Astrocyte of the spinal cord (primary cell): ENCODE measurements around the gene PTPN6.
A peak's percentile ranks its signal among the peaks of the same experiment; 100 is the strongest.

Experiments used
- DNase-seq: peaks from one replicate; pipeline ENCODE4 v3.0.0; 2011; ENCODE audit warnings: low read depth, low spot score
- H3K4me3 ChIP-seq: 2 replicates; pipeline ENCODE4 v1.5.1; 2011; ENCODE audit warnings: low read depth, mild to moderate bottlenecking, low read length, moderate library complexity
- in situ Hi-C: cut with HindIII; loops from 2 replicates; pipeline ENCODE4 v1.10.0; 2017; ENCODE audit warnings: low sequenced_read_pairs
- TF ChIP-seq, protein P1 (sequence below): IDR thresholded peaks from 2 replicates; pipeline ENCODE4 v1.5.1; 2012; ENCODE audit warnings: low read depth, mild to moderate bottlenecking, low read length, inconsistent platforms

The PTPN6 gene

GRCh38 chr12:6936636-6937480 lies 14.3 kb upstream of the PTPN6 start:
- H3K4me3 ChIP-seq, result peak overlapping the region; percentile 50
- TF ChIP-seq, protein P1, sequence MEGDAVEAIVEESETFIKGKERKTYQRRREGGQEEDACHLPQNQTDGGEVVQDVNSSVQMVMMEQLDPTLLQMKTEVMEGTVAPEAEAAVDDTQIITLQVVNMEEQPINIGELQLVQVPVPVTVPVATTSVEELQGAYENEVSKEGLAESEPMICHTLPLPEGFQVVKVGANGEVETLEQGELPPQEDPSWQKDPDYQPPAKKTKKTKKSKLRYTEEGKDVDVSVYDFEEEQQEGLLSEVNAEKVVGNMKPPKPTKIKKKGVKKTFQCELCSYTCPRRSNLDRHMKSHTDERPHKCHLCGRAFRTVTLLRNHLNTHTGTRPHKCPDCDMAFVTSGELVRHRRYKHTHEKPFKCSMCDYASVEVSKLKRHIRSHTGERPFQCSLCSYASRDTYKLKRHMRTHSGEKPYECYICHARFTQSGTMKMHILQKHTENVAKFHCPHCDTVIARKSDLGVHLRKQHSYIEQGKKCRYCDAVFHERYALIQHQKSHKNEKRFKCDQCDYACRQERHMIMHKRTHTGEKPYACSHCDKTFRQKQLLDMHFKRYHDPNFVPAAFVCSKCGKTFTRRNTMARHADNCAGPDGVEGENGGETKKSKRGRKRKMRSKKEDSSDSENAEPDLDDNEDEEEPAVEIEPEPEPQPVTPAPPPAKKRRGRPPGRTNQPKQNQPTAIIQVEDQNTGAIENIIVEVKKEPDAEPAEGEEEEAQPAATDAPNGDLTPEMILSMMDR, result no peak
- in situ Hi-C loops, result no loop called here
- DNase-seq, result no peak

- H3K4me3 ChIP-seq, result peak overlapping the region; percentile 50
- DNase-seq, result peak; percentile 95
- TF ChIP-seq, protein P1, result peak; percentile 97
- in situ Hi-C loops, result no loop called here
Observed at GRCh38 chr12:6937481-6938352, 13.4 kb upstream of the PTPN6 start.

DNA sequence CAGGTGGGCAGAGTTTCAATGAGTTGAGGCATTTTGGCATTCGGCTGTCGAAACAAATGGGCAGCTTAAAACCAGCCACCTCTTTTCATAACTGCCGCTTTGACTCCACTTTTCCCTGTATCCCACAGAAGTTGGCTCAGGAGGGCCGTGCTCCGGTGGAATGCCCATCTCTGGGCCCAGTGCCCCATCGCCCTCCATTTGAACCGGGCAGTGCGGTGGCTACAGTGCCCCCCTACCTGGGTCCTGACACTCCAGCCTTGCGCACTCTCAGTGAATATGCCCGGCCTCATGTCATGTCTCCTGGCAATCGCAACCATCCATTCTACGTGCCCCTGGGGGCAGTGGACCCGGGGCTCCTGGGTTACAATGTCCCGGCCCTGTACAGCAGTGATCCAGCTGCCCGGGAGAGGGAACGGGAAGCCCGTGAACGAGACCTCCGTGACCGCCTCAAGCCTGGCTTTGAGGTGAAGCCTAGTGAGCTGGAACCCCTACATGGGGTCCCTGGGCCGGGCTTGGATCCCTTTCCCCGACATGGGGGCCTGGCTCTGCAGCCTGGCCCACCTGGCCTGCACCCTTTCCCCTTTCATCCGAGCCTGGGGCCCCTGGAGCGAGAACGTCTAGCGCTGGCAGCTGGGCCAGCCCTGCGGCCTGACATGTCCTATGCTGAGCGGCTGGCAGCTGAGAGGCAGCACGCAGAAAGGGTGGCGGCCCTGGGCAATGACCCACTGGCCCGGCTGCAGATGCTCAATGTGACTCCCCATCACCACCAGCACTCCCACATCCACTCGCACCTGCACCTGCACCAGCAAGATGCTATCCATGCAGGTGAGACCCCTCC lies 12.6 kb upstream of the PTPN6 start:
- DNase-seq, result no peak
- in situ Hi-C loops, result no loop called here
- peak overlapping the region; percentile 50 for H3K4me3 ChIP-seq
- TF ChIP-seq, protein P1, result no peak

DNA sequence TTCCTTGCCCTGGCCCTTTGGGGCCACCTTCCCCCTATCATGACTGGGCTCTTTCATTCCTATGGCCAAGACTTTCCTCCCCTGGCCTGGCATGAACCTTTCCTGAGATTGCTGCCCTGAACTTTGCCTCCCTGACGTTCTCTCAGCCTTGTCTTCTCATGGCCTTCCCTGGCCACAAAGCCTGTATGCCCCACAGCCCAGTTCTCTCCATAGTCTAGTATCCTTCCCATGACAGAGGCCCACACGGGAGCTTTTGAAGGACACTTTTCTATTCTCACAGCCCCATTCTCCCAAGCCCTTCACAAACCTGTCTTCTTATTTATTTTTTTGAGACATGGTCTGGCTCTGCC lies 12.0 kb upstream of the PTPN6 start:
- DNase-seq, result no peak
- in situ Hi-C loops, result no loop called here
- TF ChIP-seq, protein P1, result no peak
- no peak overlapping the region for H3K4me3 ChIP-seq

DNA sequence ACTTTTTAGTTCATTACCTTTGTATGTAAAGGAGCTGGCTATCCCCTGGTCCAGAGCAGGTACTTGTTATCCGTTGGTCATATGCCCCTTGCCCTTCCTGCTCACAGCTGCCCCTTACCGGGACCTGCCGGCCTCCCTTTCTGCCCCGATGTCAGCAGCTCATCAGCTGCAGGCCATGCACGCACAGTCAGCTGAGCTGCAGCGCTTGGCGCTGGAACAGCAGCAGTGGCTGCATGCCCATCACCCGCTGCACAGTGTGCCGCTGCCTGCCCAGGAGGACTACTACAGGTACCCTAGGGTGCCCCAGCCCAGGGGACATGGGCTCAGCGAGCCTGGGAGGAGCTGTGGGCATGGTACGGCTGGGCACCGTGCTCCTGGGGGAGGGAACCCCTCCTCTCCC lies 9.9 kb upstream of the PTPN6 start:
- TF ChIP-seq, protein P1, result no peak
- DNase-seq, result no peak
- H3K4me3 ChIP-seq, result no peak overlapping the region
- in situ Hi-C loops, result no loop called here

DNA sequence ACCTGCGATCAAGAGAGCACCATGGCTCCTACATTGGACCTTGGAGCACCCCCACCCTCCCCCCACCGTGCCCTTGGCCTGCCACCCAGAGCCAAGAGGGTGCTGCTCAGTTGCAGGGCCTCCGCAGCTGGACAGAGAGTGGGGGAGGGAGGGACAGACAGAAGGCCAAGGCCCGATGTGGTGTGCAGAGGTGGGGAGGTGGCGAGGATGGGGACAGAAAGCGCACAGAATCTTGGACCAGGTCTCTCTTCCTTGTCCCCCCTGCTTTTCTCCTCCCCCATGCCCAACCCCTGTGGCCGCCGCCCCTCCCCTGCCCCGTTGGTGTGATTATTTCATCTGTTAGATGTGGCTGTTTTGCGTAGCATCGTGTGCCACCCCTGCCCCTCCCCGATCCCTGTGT lies 9.4 kb upstream of the PTPN6 start:
- in situ Hi-C loops, result no loop called here
- TF ChIP-seq, protein P1, result no peak
- no peak for DNase-seq
- no peak overlapping the region for H3K4me3 ChIP-seq
